K562 (cell line): ENCODE data around the gene SGMS1. TPM values are rescaled to one million over a fixed set of nuclear protein-coding genes. Genes with fewer than 3 reads are reported as not detected.

ENCODE experiments used
- ATAC-seq: fragments of 200-7000 bp; cut with Tn5 transposase; 3 replicates; pipeline ENCODE4 v1.9.1; 2020; ENCODE audit warnings: moderate library complexity
- BruUV-seq: library from RNA; stranded (reverse); fragments of 400-500 nt; replicated peaks from 2 replicates; lab custom pipeline; 2021; lab: Mats Ljungman, UMichigan
- CTCF ChIA-PET: fragments of 300-600 bp; formaldehyde crosslinking; extraction: SDS; loops from one replicate; lab custom pipeline; 2021; ENCODE audit warnings: low intra/inter-chr PET ratio; lab: Yijun Ruan, JAX
- POLR2A ChIA-PET: fragments of 300-600, 350-650 bp; sonication (Branson Sonifier 250); formaldehyde crosslinking; extraction: SDS; loops from one replicate; lab custom pipeline; 2021; ENCODE audit warnings: antibody characterized with exemption, inconsistent platforms; lab: Yijun Ruan, JAX
- DNase-seq, 4 experiments: peaks; one replicate each; pipeline versions ENCODE4 v3.0.0 to v3.0.0-alpha.2; 2011 to 2018; ENCODE audit warnings: low spot score in 3 of 4, mixed read lengths in 3 of 4; ENCODE audit errors: extremely low read depth in 1 of 4
- FAIRE-seq: peaks from 2 replicates; lab custom pipeline; 2011; peaks lifted over from hg19 to GRCh38; lab: Jason Lieb, UNC
- H2AFZ ChIP-seq: 2 replicates; pipeline ENCODE4 v1.6.0; 2011; ENCODE audit warnings: low read depth, low read length, control low read depth, inconsistent platforms
- H3K27ac ChIP-seq: fragments of 200-600 bp; 3 replicates; pipeline ENCODE4 v1.8.0; 2011; ENCODE audit warnings: low read depth, mild to moderate bottlenecking, control low read depth, inconsistent platforms, low read length, moderate library complexity, mixed read lengths; ENCODE audit errors: extremely low read depth
- H3K27me3 ChIP-seq, 2 experiments: fragments of 300-600 bp in 1 of 2; 2 replicates in 1 of 2; 3 replicates in 1 of 2; pipeline versions ENCODE4 v1.6.0 to v1.8.0; 2011; ENCODE audit warnings: inconsistent platforms in 2 of 2, low read length in 2 of 2, mild to moderate bottlenecking in 1 of 2, mixed read lengths in 1 of 2, moderate library complexity in 1 of 2; ENCODE audit not compliant: control insufficient read depth in 2 of 2, insufficient read depth in 2 of 2
- H3K36me3 ChIP-seq: fragments of 300-600 bp; 3 replicates; pipeline ENCODE4 v1.8.0; 2011; ENCODE audit warnings: mild to moderate bottlenecking, low read length, inconsistent platforms; ENCODE audit not compliant: control insufficient read depth, insufficient read depth
- H3K4me1 ChIP-seq, 2 experiments: fragments of 200-600 bp in 1 of 2; replicated peaks in 1 of 2; 2 replicates in 1 of 2; 3 replicates in 1 of 2; pipeline versions ENCODE4 v1.5.1 to v1.8.0; 2011; ENCODE audit warnings: inconsistent platforms in 2 of 2, low read length in 2 of 2, mild to moderate bottlenecking in 1 of 2, mixed read lengths in 1 of 2, moderate library complexity in 1 of 2; ENCODE audit not compliant: control insufficient read depth in 2 of 2, insufficient read depth in 2 of 2
- H3K4me2 ChIP-seq: 2 replicates; pipeline ENCODE4 v1.6.1; 2011; ENCODE audit warnings: low read length, control low read depth, inconsistent platforms, mixed read lengths; ENCODE audit not compliant: insufficient read depth
- H3K4me3 ChIP-seq: fragments of 200-600 bp; sonication (generic), shearing (Covaris generic); 2 replicates; pipeline ENCODE4 v1.5.1; 2016; ENCODE audit warnings: control low read depth, inconsistent platforms
- H3K79me2 ChIP-seq: fragments of 200-600 bp; 3 replicates; pipeline ENCODE4 v1.8.0; 2011; ENCODE audit warnings: low read length, inconsistent platforms; ENCODE audit not compliant: control insufficient read depth, insufficient read depth
- H3K9ac ChIP-seq, 2 experiments: 2 replicates each; pipeline versions ENCODE4 v1.6.0 to v1.6.1; 2011; ENCODE audit warnings: low read depth in 2 of 2, low read length in 2 of 2, control low read depth in 1 of 2, inconsistent platforms in 1 of 2, mild to moderate bottlenecking in 1 of 2, mixed read lengths in 1 of 2; ENCODE audit not compliant: insufficient read depth in 1 of 2
- H3K9me1 ChIP-seq: one replicate; pipeline ENCODE4 v1.6.0; 2011; ENCODE audit warnings: inconsistent platforms, mild to moderate bottlenecking, low read length, moderate library complexity; ENCODE audit not compliant: control insufficient read depth, insufficient read depth
- H3K9me3 ChIP-seq: replicated peaks from 2 replicates; pipeline ENCODE4 v1.5.1; 2011; ENCODE audit warnings: low read depth, low read length, inconsistent platforms; ENCODE audit not compliant: control insufficient read depth, insufficient read depth
- H4K20me1 ChIP-seq: replicated peaks from 2 replicates; pipeline ENCODE4 v1.6.1; 2011; ENCODE audit warnings: low read length, inconsistent platforms, mixed read lengths; ENCODE audit not compliant: control insufficient read depth, insufficient read depth
- NFIC ChIP-seq: fragments of 450-650 bp; IDR thresholded peaks from 2 replicates; pipeline ENCODE4 v1.6.1; 2017; ENCODE audit warnings: mild to moderate bottlenecking, inconsistent platforms
- NFIX ChIP-seq: fragments of 250-450 bp; sonication (Bioruptor Pico); IDR thresholded peaks from 2 replicates; pipeline ENCODE4 v1.4.0; 2020; ENCODE audit warnings: low read depth, mild to moderate bottlenecking, moderate library complexity
- ZNF77 ChIP-seq: fragments of 250-450 bp; sonication (Bioruptor Pico); IDR thresholded peaks from 2 replicates; pipeline ENCODE4 v1.5.0; 2020
- WGBS: fragments of 100-300 bp; shearing (Covaris generic); methylation state at CpG from one replicate; pipeline ENCODE4 v1.1.6; 2016; ENCODE audit warnings: low coverage, mixed read lengths; ENCODE audit not compliant: insufficient coverage; ENCODE audit errors: missing lambda C conversion rate; 5-methylcytosine and 5-hydroxymethylcytosine counted together
- in situ Hi-C: fragments of 300-500 bp; cut with MboI; formaldehyde crosslinking; loops from 4 replicates; pipeline ENCODE4 v1.15.0; 2018; ENCODE audit warnings: inconsistent platforms, mixed read lengths
- intact Hi-C: fragments of 100-400 bp; cut with micrococcal nuclease; formaldehyde crosslinking; loops from 2 replicates; pipeline ENCODE4 v1.14.2; 2022
- polyA plus RNA-seq, 8 experiments: library from polyadenylated mRNA; depleted of rRNA in 4 of 8; stranded (reverse) in 5 of 8; unstranded in 3 of 8; fragments of >200 nt; fragmentation: Nextera tagmentation in 2 of 8; fragmentation: Illumina TruSeq in 1 of 8; extraction: Ambion mirVana in 2 of 8; extraction: Trizol in 1 of 8; gene quantifications; 2 replicates each; pipeline versions ENCODE4 v1.2.1 to v1.2.3, GENCODE V29; 2011 to 2014; ENCODE audit warnings: inconsistent platforms in 1 of 8, missing spikeins in 1 of 8
- total RNA-seq, 7 experiments: library from RNA; depleted of rRNA in 6 of 7; stranded (reverse); fragments of >200 nt in 6 of 7; fragmentation: Illumina TruSeq in 2 of 7; extraction: Trizol in 2 of 7; gene quantifications; 2 replicates each; pipeline versions ENCODE4 v1.2.1 to v1.2.3, GENCODE V29; 2011 to 2021; ENCODE audit warnings: low replicate concordance in 1 of 7

Gene SGMS1
- total and polyA plus RNA-seq, 9 of the 15 experiments (the other 6 are each of a cell fraction or from before 2014, with no cell fraction given) = 22.6 to 232 (median 82.2) TPM

DNA sequence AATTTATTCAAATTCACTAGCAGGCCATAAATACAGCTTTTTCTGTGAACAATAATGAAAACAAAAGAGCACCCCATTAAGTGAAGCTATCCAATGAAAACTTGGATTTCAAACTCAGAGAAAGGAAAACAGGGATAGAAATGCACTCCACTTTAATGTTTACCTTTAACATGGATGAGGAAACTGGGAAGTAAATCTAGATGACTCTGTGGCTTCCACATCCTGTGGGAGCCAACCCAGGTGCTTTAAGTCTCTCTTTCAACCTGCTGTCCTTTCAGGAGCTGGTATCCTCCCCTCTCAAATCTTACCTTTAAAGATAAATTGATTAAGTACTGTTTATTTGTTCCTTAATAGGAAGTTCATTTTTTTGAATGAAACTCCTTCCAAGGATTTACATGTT lies 21.5 kb upstream of the SGMS1 start:
- CTCF ChIA-PET = no interaction called here

DNA sequence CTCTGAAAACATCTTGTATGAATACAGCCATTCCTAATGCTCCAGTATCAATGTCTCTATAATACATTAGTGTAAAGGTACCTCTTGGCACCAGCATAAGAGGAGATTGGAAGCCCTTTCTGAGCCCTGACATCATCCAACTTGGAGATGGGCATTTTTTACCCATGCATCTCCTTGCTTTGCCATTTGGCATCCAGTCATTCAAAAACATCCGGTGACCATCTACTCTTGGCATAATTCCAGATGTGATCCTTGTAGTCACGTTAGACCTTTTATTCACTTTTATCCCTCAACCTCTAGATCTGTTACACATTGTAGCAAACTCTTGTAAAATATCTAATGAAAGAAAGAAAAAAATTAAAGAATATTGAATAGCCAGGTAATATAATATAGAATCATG lies 17.9 kb upstream of the SGMS1 start:
- Histone ChIP-seq H3K36me3 (no peaks in the 10 kb centered on the region), H3K27me3 (no peaks in the 10 kb centered on the region; a peak in 3 of 5 replicates), H3K4me1 (no peaks in the 10 kb centered on the region), H3K79me2 (no peaks in the 10 kb centered on the region), H3K9ac (no peak overlapping the region), H4K20me1 (no peaks in the 10 kb centered on the region), H3K27ac (no peak overlapping the region), H3K4me3 (no peak overlapping the region), H3K4me2 (no peak overlapping the region)
- CTCF ChIA-PET = no interaction called here
- intact Hi-C loops = no loop called here
- no TSS peak for BruUV-seq
- ATAC-seq (no peak), DNase-seq (no peak)
- WGBS = 0% methylated on average over 2 of the region's 2 CpGs
- TF ChIP-seq NFIC (peak; percentile 67), NFIX (no peak)
- TF ChIP-seq, all 486 proteins: peak for 1
- Histone ChIP-seq H3K9me3 (no peaks in the 10 kb centered on the region), H2AFZ (no peak overlapping the region), H3K9me1 (no peaks in the 10 kb centered on the region)
- POLR2A ChIA-PET = no interaction called here
- no peak for FAIRE-seq
- in situ Hi-C loops = loop anchor here (10.0 kb wide), 1 partner anchor 187 kb away; no protein-coding TSS in a partner anchor

More for the DNA sequence above, 21.5 kb upstream of the SGMS1 start:
- Histone ChIP-seq H3K79me2 (no peaks in the 10 kb centered on the region), H3K27ac (no peak overlapping the region), H3K4me1 (no peaks in the 10 kb centered on the region), H3K9me3 (no peaks in the 10 kb centered on the region), H3K27me3 (no peaks in the 10 kb centered on the region; a peak in 2 of 5 replicates), H3K9ac (no peak overlapping the region), H3K36me3 (no peaks in the 10 kb centered on the region), H3K4me3 (no peak overlapping the region), H3K4me2 (no peak overlapping the region), H2AFZ (no peak overlapping the region), H3K9me1 (no peaks in the 10 kb centered on the region), H4K20me1 (no peaks in the 10 kb centered on the region)
- no TSS peak for BruUV-seq
- intact Hi-C loops = no loop called here
- no peak for DNase-seq
- TF ChIP-seq ZNF77 (CRISPR knock-in tag) = no peak
- FAIRE-seq = no peak
- ATAC-seq = no peak
- in situ Hi-C loops = loop anchor here (10.0 kb wide), 1 partner anchor 190 kb away; no protein-coding TSS in a partner anchor
- POLR2A ChIA-PET = interaction anchor here (0.7 to 1.7 kb wide), 5 partner anchors 10 to 174 kb away, joined by 3 to 5 read pairs (median 3); no protein-coding TSS in a partner anchor
